IMR-90 (cell line): ENCODE results near the gene ARHGEF7.

ENCODE experiments used
- POLR2A ChIP-seq: IDR thresholded peaks from 2 replicates; pipeline ENCODE4 v1.6.1; 2012; ENCODE audit warnings: mild to moderate bottlenecking, low read depth, low read length
- RFX5 ChIP-seq: IDR thresholded peaks from 2 replicates; pipeline ENCODE4 v1.8.0; 2012; ENCODE audit warnings: low read depth, mild to moderate bottlenecking, low read length, moderate library complexity

- no peak for TF ChIP-seq POLR2A
- no peak for TF ChIP-seq RFX5
These were observed 99.0 kb downstream of the ARHGEF7 start for GRCh38 chr13:111213964-111214726.
